HG03103 (cell line): ENCODE results near the gene FBXO17.

Experiments used
- ATAC-seq: cut with Tn5 transposase; IDR thresholded peaks from one replicate; pipeline ENCODE4 v1.9.1; 2021; ENCODE audit warnings: low read depth; ENCODE audit not compliant: unreplicated experiment

Gene FBXO17

GRCh38 chr19:38894968-38895367, 80.6 kb downstream of the FBXO17 start:
- no peak for ATAC-seq

GRCh38 chr19:38893341-38893771, 82.2 kb downstream of the FBXO17 start:
- ATAC-seq, result no peak

- ATAC-seq, result no peak
Measured at GRCh38 chr19:38892841-38893240, 82.7 kb downstream of the FBXO17 start.

- ATAC-seq, result no peak
Measured at GRCh38 chr19:38891771-38892170, 83.8 kb downstream of the FBXO17 start.
